Activated CD4-positive, alpha-beta T cell treated with anti-CD3 and anti-CD28 coated beads for 1 hour (primary cell): ENCODE measurements around the gene ALDOC.

Source experiments
- DNase-seq: peaks from one replicate; pipeline ENCODE4 v3.0.0-alpha.2; 2020

The ALDOC gene

GRCh38 chr17:28530250-28530649 is 46.4 kb downstream of the ALDOC start:
- no peak for DNase-seq

DNA sequence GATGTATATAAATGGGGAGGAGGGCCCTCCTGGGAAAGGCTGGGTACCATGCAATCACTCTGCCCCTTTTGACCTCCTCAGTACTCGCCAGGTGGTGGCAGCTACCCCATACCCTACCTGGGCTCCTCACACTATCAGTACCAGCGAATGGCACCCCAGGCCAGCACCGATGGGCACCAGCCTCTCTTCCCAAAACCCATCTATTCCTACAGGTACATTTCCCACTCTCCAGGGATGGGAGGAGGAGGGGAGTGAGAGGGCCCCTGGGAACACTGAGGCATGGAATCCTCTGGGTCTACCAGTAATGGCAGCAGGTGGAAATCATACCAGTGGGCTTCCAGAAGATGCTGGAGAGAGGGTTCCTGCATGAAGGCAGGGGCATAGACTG is 47.7 kb downstream of the ALDOC start:
- DNase-seq, result no peak

DNA sequence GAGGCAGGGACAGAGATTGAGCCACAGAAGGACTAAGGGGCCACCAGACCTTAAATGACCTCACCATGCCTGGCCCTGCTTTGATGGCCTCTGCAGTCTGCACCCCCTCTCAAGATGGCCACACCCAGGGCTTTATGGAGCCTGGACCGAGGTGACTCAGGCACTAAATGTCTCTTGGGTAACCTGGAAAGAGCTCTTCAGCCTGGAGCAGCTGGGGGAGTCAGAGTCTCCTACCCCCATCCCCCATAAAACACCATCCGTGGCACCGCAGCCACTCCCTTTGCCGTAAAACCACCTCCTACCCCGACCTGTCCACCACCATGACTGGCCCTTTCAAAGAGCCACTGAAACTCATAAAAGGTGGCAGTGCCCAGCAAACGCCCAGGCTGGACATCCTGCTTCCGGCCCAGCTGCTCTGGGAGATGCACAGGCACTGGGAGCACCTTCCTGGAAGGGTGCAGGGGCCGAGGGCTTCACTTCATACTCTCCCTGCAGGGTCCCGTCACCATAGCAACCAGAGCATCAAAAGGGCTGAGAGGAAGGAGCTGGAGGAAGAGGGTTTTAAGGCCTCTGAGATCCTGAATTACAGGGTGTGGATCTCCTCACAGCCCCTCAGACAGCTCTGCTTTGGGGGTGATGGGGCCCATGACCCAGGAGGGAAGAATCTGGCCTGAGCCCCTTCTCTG is 48.2 kb downstream of the ALDOC start:
- DNase-seq, result no peak

DNA sequence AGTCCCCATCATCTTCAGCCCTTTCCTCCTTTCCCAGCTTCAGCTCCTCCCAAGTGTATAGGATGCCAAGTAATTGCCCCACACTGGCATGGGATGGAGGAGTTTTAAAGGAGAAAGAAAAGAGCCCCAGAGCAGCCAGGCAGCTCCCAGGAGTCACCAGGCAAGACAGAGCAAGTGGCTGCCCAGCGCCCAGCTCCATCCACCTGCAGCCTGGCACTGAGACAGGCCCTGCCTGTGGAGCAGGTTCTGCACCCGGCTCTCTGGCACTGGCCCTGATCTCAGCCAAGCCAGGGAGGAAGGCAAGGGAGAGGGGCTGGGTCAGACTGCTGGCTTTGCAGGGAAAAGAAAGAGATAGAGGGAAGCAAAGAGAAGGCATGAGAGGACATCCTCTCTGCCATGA is 48.8 kb downstream of the ALDOC start:
- no peak for DNase-seq

DNA sequence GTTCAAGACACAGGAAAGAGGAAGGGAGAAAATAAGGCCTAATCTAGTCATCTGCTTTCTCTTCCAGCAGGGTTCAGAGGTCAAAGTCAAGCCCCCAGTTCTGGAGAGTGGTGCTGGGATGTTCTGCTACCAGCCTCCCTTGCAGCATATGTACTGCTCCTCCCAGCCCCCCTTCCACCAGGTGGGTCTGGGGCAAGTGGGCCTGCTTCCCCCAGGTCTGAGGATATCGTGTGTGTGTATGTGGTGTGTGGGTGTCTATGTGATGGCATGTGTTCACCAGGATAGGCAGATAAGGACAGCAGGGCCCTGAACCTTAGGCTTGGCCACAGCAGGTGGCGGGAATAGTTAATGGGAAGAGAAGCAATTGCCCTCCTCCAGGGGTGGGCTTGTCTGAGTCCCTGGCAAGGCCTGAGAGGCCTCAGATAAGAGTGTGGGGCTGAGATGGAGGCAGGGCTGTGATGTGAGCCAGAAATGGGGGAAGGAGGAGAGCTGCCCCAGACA is 49.5 kb downstream of the ALDOC start:
- DNase-seq, result no peak

DNA sequence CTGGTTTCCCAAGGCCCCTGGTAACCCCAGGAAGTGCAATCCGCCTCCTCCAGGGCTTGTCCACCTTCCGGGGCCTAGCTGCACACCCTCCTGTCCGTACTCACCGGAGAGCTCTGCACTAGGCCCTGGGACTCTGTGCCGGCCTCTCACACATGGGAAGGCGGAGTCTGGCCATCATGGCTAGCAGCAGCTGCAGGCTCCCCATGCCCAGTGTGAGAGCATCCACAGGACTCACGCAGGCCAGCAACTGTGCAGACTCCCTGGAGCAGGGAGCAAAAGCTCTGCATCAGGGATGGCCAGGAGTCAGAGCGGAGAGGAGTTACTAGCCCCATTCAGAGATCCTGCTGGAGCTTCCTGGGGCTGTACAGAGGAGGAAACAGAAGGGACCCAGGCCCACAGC is 50.3 kb downstream of the ALDOC start:
- no peak for DNase-seq

DNA sequence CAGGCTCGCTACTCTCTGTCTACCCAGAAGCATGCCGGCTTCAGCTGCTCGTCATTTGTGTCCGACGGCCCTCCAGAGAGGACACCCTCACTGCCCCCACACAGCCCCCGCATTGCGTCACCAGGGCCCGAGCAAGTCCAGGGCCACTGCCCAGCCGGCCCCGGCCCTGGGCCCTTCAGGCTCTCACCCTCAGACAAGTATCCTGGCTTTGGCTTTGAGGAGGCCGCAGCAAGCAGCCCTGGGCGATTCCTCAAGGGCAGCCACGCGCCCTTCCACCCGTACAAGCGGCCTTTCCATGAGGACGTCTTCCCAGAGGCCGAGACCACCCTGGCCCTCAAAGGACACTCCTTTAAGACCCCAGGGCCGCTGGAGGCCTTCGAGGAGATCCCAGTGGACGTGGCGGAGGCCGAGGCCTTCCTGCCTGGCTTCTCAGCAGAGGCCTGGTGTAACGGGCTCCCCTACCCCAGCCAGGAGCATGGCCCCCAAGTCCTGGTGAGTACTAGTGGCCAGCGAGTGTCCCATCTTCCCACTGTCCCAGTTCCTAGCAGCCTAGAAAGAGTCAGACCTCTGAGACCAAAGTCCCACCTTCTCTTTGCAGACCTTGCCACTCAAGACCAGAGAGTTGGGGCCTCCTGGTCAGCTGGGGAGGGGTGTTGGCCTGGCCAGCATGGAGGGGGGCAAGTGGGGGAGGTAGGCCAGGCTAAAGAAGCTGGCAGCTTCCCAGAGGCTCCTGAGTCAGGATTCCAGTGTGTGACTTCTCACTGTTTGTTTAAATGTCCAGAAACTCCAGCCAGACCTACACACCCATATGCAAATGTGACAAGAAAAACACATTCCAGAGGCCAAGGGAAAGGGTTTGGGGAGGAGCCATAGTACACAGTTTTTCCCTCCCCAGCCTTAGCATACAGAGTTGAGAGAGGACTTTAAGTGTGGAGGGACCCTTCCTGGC is 51.9 kb downstream of the ALDOC start:
- DNase-seq, result no peak

DNA sequence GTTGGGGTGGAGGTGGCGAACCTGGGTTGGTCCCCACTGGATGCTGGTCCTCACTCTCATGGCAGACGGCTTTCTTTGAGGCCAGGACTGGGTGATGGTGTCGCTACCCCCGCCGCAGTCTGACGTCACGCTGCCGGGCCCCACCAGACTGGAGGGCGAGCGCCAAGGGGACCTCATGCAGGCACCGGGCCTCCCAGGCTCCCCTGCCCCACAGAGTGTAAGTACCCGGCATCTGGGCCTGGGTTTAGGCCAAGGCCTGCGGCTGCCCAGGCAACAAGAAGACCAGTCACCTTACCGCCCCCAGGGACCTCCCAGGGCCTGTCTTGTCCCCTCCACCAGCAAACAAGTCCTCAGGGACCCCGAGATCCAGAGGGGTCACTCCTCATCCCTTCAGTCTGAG is 52.8 kb downstream of the ALDOC start:
- DNase-seq, result no peak

DNA sequence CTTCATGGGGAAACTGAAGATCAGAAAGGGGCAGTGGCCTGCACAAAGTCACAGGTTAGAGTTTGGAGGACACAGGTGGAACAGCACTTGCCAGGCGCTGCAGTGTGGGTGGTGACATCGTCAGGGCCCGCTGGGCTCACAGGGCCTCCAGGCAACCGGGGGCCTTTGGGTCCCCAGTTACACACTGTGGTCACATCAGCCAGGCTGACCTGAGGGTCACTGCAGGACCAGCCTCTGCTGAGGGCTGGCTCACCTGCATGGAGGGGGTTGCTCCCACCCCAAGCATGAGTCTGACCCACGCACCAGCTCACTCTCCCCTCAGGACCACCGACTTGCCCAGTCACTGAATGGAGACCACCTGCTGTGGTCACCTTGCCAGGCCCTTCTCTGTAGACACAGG is 53.5 kb downstream of the ALDOC start:
- DNase-seq, result no peak
